ENCODE results near the gene TIMM10.

DNA sequence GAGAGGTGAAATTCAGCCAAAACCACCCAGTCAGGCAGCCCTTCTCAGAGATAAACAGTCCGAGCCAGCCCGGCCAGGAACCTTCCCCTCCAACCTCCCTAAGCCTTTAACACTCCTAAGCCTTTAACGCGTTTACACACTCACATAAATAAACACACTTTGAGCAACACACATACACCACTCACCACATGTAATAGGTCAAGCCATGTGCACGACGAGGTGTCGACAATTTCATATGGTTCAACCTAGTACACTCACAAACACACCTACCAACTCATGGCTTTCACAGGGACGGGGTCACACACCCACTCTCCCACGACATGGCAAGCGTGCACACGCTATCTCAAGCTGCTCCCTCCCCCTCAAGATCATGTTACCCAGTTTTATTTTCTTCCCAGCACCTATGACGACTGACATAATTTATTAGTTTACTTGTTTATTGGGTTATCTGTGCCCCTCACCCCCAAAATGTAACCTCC, 30.5 kb downstream of the TIMM10 start:
- TF ChIP-seq ZFX (IDR thresholded peaks at IDR 0.05; ENCODE audit: borderline replicate concordance) (no peak), CTCF (IDR thresholded peaks at IDR 0.05) (no peak)

All from 22Rv1 (cell line).